CD14-positive monocyte (primary cell): ENCODE results near the gene SUN5. TPM values are rescaled to one million over a fixed set of nuclear protein-coding genes. Genes with fewer than 3 reads are reported as not detected.

Experiments used
- DNase-seq, 3 donors: peaks; one replicate each; pipeline ENCODE4 v3.0.0-alpha.2; 2011 to 2022
- H2AFZ ChIP-seq: 2 replicates; pipeline ENCODE4 v1.6.0; 2012; ENCODE audit warnings: mild to moderate bottlenecking, low read depth, low read length, inconsistent platforms; ENCODE audit not compliant: insufficient read depth, poor library complexity, severe bottlenecking
- H3K27ac ChIP-seq, 2 donors: 1 replicate in 1 of 2; 2 replicates in 1 of 2; pipeline ENCODE4 v1.5.1; 2012 to 2013; ENCODE audit warnings: low read length in 2 of 2, control low read depth in 1 of 2, inconsistent platforms in 1 of 2, low read depth in 1 of 2, mild to moderate bottlenecking in 1 of 2
- H3K27me3 ChIP-seq, 2 donors: one replicate each; pipeline versions ENCODE4 v1.6.0 to v1.6.1; 2011 to 2013; ENCODE audit warnings: low read length in 2 of 2; ENCODE audit not compliant: control insufficient read depth in 2 of 2, insufficient read depth in 2 of 2
- H3K36me3 ChIP-seq, 2 donors: replicated peaks in 1 of 2; 1 replicate in 1 of 2; 2 replicates in 1 of 2; pipeline versions ENCODE4 v1.5.1 to v1.6.1; 2012 to 2013; ENCODE audit warnings: low read length in 2 of 2, control low read depth in 1 of 2, inconsistent platforms in 1 of 2, mild to moderate bottlenecking in 1 of 2; ENCODE audit not compliant: insufficient read depth in 2 of 2, control insufficient read depth in 1 of 2
- H3K4me1 ChIP-seq, 2 donors: 1 replicate in 1 of 2; 2 replicates in 1 of 2; pipeline versions ENCODE4 v1.5.1 to v1.6.1; 2012 to 2013; ENCODE audit warnings: low read length in 2 of 2, control low read depth in 1 of 2, inconsistent platforms in 1 of 2, mild to moderate bottlenecking in 1 of 2, moderate library complexity in 1 of 2; ENCODE audit not compliant: insufficient read depth in 2 of 2, control insufficient read depth in 1 of 2
- H3K4me2 ChIP-seq: replicated peaks from 2 replicates; pipeline ENCODE3; 2012; ENCODE audit warnings: low read length, moderate library complexity, mild to moderate bottlenecking; ENCODE audit not compliant: poor library complexity, severe bottlenecking; ENCODE audit errors: extremely low read depth
- H3K4me3 ChIP-seq, 3 experiments: fragments of 200-600 bp in 1 of 3; sonication (generic) in 1 of 3; replicated peaks in 1 of 3; 1 replicate in 2 of 3; 2 replicates in 1 of 3; pipeline ENCODE4 v1.5.1; 2011 to 2013; ENCODE audit warnings: low read length in 3 of 3, mild to moderate bottlenecking in 3 of 3, control low read depth in 2 of 3, low read depth in 2 of 3, inconsistent platforms in 1 of 3, moderate library complexity in 1 of 3
- H3K79me2 ChIP-seq: 2 replicates; pipeline ENCODE4 v1.6.0; 2012; ENCODE audit warnings: mild to moderate bottlenecking, control low read depth, inconsistent platforms, low read length, moderate library complexity; ENCODE audit not compliant: insufficient read depth
- H3K9ac ChIP-seq: 2 replicates; pipeline ENCODE4 v1.6.0; 2017; ENCODE audit warnings: low read length, mild to moderate bottlenecking; ENCODE audit not compliant: insufficient read depth, poor library complexity, severe bottlenecking
- H3K9me3 ChIP-seq, 2 donors: replicated peaks in 1 of 2; 1 replicate in 1 of 2; 2 replicates in 1 of 2; pipeline versions ENCODE4 v1.5.1 to v1.6.1; 2012 to 2013; ENCODE audit warnings: low read length in 2 of 2, control low read depth in 1 of 2; ENCODE audit not compliant: control insufficient read depth in 1 of 2, insufficient read depth in 1 of 2
- H4K20me1 ChIP-seq: 2 replicates; pipeline ENCODE4 v1.6.0; 2012; ENCODE audit warnings: mild to moderate bottlenecking, low read length, control low read depth, moderate library complexity; ENCODE audit not compliant: insufficient read depth
- H3K27ac Mint-ChIP-seq, 7 donors: one replicate each; pipeline ENCODE4 v1.8.0; 2020; ENCODE audit warnings: mild to moderate bottlenecking in 7 of 7, mixed read lengths in 7 of 7, moderate library complexity in 6 of 7, inconsistent platforms in 2 of 7
- H3K27me3 Mint-ChIP-seq, 3 donors: one replicate each; pipeline ENCODE4 v1.8.0; 2021 to 2022; ENCODE audit warnings: low read depth in 3 of 3, mild to moderate bottlenecking in 3 of 3, mixed read lengths in 3 of 3, moderate library complexity in 3 of 3, inconsistent platforms in 1 of 3
- H3K36me3 Mint-ChIP-seq, 2 donors: one replicate each; pipeline ENCODE4 v1.8.0; 2020; ENCODE audit warnings: mixed read lengths in 2 of 2, inconsistent platforms in 1 of 2, mild to moderate bottlenecking in 1 of 2
- H3K4me1 Mint-ChIP-seq: one replicate; pipeline ENCODE4 v1.8.0; 2020; ENCODE audit warnings: mild to moderate bottlenecking, mixed read lengths
- H3K4me3 Mint-ChIP-seq, 2 donors: one replicate each; pipeline ENCODE4 v1.8.0; 2020; ENCODE audit warnings: mild to moderate bottlenecking in 2 of 2, mixed read lengths in 2 of 2, moderate library complexity in 1 of 2
- H3K9me3 Mint-ChIP-seq, 7 donors: one replicate each; pipeline ENCODE4 v1.8.0; 2020 to 2022; ENCODE audit warnings: mixed read lengths in 7 of 7, mild to moderate bottlenecking in 6 of 7, moderate library complexity in 6 of 7, inconsistent platforms in 2 of 7
- CTCF ChIP-seq: fragments of 200-600 bp; IDR thresholded peaks from one replicate; pipeline ENCODE4 v1.8.0; 2022; ENCODE audit warnings: antibody characterized with exemption, mild to moderate bottlenecking
- WGBS: methylation state at CpG from one replicate; pipeline ENCODE4 v1.1.5; 2013; ENCODE audit warnings: missing lambda C conversion rate; ENCODE audit not compliant: insufficient coverage; 5-methylcytosine and 5-hydroxymethylcytosine counted together
- intact Hi-C, 2 donors: fragments of 100-400 bp; cut with micrococcal nuclease; formaldehyde crosslinking; loops; one replicate each; pipeline versions ENCODE4 v1.15.0 to v1.15.1; 2023
- polyA plus RNA-seq, 3 donors: library from polyadenylated mRNA; depleted of rRNA in 1 of 3; unstranded in 2 of 3; stranded (reverse) in 1 of 3; fragments of 300-500 nt in 2 of 3; fragments of >200 nt in 1 of 3; fragmentation: Illumina TruSeq in 2 of 3; gene quantifications; 1 replicate in 2 of 3; 2 replicates in 1 of 3; pipeline ENCODE4 v1.2.3, GENCODE V29; 2012 to 2021

SUN5 gene
- polyA plus RNA-seq, 3 donors, result not detected

GRCh38 chr20:32970115-32970972, 33.9 kb downstream of the SUN5 start:
- Histone ChIP-seq H3K4me2 (no peak overlapping the region), H3K36me3 (no peaks in the 10 kb centered on the region), H3K9ac (no peak overlapping the region), H3K27me3 (no peaks in the 10 kb centered on the region), H3K27ac (no peak overlapping the region), H3K4me1 (peaks cover 15% of the 10 kb centered on the region in 2 donors), H2AFZ (no peak overlapping the region), H4K20me1 (no peaks in the 10 kb centered on the region), H3K9me3 (no peaks in the 10 kb centered on the region), H3K79me2 (no peaks in the 10 kb centered on the region), H3K4me3 (no peak overlapping the region)
- DNase-seq, result peak in 1 of 3 donors; percentile 1
- peaks cover 2% of the 10 kb centered on the region in 3 donors for H3K27me3 Mint-ChIP-seq
- peak overlapping the region in 2 of 7 donors; percentile 37 to 79 for H3K27ac Mint-ChIP-seq
- intact Hi-C loops, result no loop called here
- no peak overlapping the region for H3K4me3 Mint-ChIP-seq
- H3K4me1 Mint-ChIP-seq, result peaks cover 5% of the 10 kb centered on the region
- TF ChIP-seq CTCF, result no peak
- WGBS, result 92% methylated on average over 14 of the region's 15 CpGs
- peaks cover 0 to 1% (median 0%) of the 10 kb centered on the region in 7 donors for H3K9me3 Mint-ChIP-seq
- no peaks in the 10 kb centered on the region for H3K36me3 Mint-ChIP-seq

GRCh38 chr20:32969356-32970114, 34.7 kb downstream of the SUN5 start:
- Mint-ChIP-seq H3K27ac (no peak overlapping the region), H3K4me1 (peaks cover 5% of the 10 kb centered on the region)
- intact Hi-C loops, result no loop called here

More at GRCh38 chr20:32969356-32970114, 34.7 kb downstream of the SUN5 start:
- Mint-ChIP-seq H3K27me3 (peaks cover 2% of the 10 kb centered on the region in 3 donors), H3K4me3 (no peak overlapping the region), H3K36me3 (no peaks in the 10 kb centered on the region), H3K9me3 (no peaks in the 10 kb centered on the region)
- no peaks in the 10 kb centered on the region for H3K9me3 ChIP-seq
- no peak overlapping the region for H3K27ac ChIP-seq
- no peaks in the 10 kb centered on the region for H3K79me2 ChIP-seq
- no peak for TF ChIP-seq CTCF
- no peak overlapping the region for H3K4me2 ChIP-seq
- H3K27me3 ChIP-seq, result no peaks in the 10 kb centered on the region
- no peak overlapping the region for H2AFZ ChIP-seq
- H4K20me1 ChIP-seq, result no peaks in the 10 kb centered on the region
- H3K9ac ChIP-seq, result no peak overlapping the region
- no peak overlapping the region for H3K4me3 ChIP-seq
- DNase-seq, result peak in 1 of 3 donors; percentile 1
- 95% methylated on average over 8 of the region's 13 CpGs for WGBS
- H3K4me1 ChIP-seq, result peaks cover 15% of the 10 kb centered on the region in 2 donors
- H3K36me3 ChIP-seq, result no peaks in the 10 kb centered on the region
